ENCODE data around the gene SULT1C2.

GRCh38 chr2:108262036-108262435, 26.7 kb upstream of the SULT1C2 start:
- TF ChIP-seq YY1 (IDR thresholded peaks at IDR 0.05; ENCODE audit: insufficient read depth, insufficient read length) (no peak), ZNF274 (IDR thresholded peaks at IDR 0.05; ENCODE audit: low read depth, low read length) (no peak), SUZ12 (IDR thresholded peaks at IDR 0.05; ENCODE audit: extremely low read depth, insufficient read depth, insufficient read length) (no peak)
